ENCODE measurements around the gene TDRD9.

The TDRD9 gene

DNA sequence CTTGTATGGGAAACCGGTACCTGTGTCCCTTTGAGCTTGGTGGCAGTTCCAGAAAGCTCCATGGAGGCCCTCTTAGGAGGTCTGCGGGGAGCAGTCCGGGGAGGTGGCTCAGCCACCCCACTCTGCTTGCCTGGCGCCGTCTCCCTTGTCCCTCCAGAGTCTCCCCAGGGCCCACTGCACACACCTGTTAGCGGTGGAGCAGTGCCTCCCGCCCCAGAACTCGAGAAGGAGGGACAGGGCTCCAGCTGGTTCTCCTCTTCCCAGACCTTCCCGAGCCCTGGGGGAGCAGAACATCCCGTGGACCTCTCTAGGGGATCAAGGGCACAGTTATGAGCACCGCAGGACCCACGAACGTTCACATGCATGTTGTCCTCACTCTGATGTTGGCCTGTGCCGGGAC is 168.1 kb downstream of the TDRD9 start:
- Histone ChIP-seq H2BK120ac (ENCODE audit: insufficient read depth, low read length, poor library complexity) (no peak overlapping the region), H2BK5ac (ENCODE audit: low read depth, low read length, poor library complexity) (no peak overlapping the region), H3K4me1 (ENCODE audit: control insufficient read depth in 1 of 2, insufficient read depth in 2 of 2, low read length in 2 of 2) (no peaks in the 10 kb centered on the region), H4K91ac (ENCODE audit: low read depth, low read length) (no peak overlapping the region), H2BK12ac (ENCODE audit: low read length) (no peak overlapping the region), H3K23ac (ENCODE audit: low read length) (no peak overlapping the region), H2AFZ (ENCODE audit: insufficient read depth, low read length, poor library complexity) (no peak overlapping the region), H3K18ac (ENCODE audit: low read length) (no peak overlapping the region), H3K79me2 (ENCODE audit: control insufficient read depth, insufficient read depth, low read length, poor library complexity) (no peaks in the 10 kb centered on the region), H3K4me3 (ENCODE audit: low read depth, low read length) (no peak overlapping the region), H4K8ac (ENCODE audit: low read depth, low read length) (no peak overlapping the region), H3K27ac (ENCODE audit: low read depth, low read length) (no peak overlapping the region), H3K9ac (ENCODE audit: low read length) (no peak overlapping the region), H3K4ac (ENCODE audit: low read depth, low read length) (no peak overlapping the region), H3K36me3 (ENCODE audit: control insufficient read depth in 1 of 2, insufficient read depth in 2 of 2, low read length in 2 of 2) (no peaks in the 10 kb centered on the region), H3K9me3 (ENCODE audit: insufficient read depth, low read depth, low read length) (peaks cover 2% of the 10 kb centered on the region), H3K14ac (ENCODE audit: low read length) (no peak overlapping the region), H2AK5ac (ENCODE audit: low read length) (no peak overlapping the region), H3K79me1 (ENCODE audit: low read length) (no peaks in the 10 kb centered on the region), H3K27me3 (ENCODE audit: insufficient read depth, low read length) (no peaks in the 10 kb centered on the region), H4K12ac (ENCODE audit: low read depth, low read length) (no peak overlapping the region), H3K4me2 (ENCODE audit: low read length) (no peak overlapping the region)
- no CpG with 5 or more reads among the region's 14 CpGs for WGBS (ENCODE audit: extremely low coverage, insufficient coverage, insufficient read length)
- DNase-seq, result no peak

DNA sequence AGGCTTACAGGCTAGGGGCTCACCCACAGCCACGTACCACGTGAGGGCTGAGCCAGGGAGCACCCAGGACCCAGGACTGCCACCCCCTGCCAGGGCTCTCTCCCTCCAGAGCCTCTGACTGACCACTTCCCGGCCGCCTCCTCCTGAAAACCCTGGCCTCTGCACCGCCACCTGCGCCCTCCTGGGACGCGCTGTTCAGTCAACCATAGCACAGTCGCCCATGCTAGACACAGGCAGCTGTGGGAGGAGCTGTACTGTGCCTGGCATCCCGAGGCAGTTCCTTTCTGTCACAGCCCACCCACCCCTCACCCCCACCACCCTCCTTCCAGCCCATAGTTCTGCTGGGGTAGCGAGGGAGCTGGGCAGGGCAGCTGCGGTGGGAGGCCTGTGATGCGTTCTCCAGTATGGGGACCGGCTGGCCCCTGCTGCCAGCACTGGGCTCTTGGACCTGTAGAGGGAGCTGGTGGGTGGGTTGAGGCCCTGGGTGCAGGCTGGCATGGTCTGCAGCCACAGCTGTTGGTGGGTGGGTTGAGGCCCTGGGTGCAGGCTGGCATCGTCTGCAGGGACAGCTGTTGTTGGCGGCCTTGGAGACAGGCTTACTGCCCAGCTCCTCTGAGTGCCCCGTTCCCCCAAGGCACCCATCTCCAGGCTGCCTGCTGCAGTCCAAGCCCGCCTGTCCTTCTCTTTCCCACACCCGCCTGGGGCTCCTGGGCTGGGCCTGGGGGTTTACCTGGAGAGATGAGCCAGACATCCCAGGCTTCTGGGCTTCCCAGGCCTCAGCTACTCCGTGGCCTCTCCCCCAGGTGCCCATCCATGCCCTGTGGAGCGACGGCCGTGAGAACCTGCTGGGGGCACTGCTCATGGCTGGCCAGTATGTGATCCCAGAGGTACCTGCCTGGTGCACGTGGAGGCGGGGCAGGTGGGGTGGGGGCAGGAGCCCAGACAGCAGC is 168.8 kb downstream of the TDRD9 start:
- no peak overlapping the region for H2AFZ ChIP-seq (ENCODE audit: insufficient read depth, low read length, poor library complexity)
- WGBS (ENCODE audit: extremely low coverage, insufficient coverage, insufficient read length), result no CpG with 5 or more reads among the region's 25 CpGs

DNA sequence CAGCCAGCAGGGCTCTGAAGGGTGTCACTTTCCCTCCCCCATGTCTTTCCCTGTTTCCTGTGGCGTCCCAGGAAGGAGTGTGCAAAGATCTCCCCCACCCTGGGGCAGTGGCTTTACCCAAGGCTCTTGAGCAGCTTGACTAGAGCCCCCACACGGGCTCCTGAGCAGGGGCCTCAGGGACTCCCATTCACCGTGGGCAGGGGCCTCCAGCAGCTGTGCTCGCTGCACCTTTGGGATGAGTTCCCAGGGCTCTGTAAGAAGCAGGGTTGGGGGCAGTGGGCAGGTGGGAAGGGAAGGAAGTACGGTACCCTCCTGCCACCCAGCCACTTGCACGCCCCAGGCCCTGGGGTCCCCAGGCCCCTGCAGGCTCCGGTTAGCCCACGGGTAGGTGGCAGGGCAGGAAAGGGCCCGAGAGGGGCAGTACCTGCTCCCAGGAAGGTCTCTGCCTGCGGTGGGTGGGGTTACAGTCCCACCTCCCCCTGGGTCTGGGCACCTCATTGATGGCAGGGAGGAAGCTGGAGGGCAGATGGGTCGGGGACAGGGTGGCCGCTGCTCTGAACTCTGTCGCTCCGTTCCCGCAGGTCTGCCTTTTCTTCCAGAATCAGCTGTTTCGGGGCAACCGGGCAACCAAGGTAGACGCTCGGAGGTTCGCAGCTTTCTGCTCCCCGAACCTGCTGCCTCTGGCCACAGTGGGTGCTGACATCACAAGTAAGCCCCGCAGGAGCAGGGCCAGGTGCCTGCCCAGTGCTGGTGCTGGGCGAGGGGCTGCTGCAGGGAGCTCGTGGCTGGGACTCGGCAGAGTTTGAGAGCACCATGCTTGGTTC is 170.2 kb downstream of the TDRD9 start:
- Histone ChIP-seq H3K14ac (ENCODE audit: low read length) (no peak overlapping the region), H4K8ac (ENCODE audit: low read depth, low read length) (no peak overlapping the region), H3K79me2 (ENCODE audit: control insufficient read depth, insufficient read depth, low read length, poor library complexity) (no peaks in the 10 kb centered on the region), H3K27ac (ENCODE audit: low read depth, low read length) (no peak overlapping the region), H2AK5ac (ENCODE audit: low read length) (no peak overlapping the region), H2BK120ac (ENCODE audit: insufficient read depth, low read length, poor library complexity) (no peak overlapping the region), H3K9me3 (ENCODE audit: insufficient read depth, low read depth, low read length) (peaks cover 2% of the 10 kb centered on the region), H3K36me3 (ENCODE audit: control insufficient read depth in 1 of 2, insufficient read depth in 2 of 2, low read length in 2 of 2) (no peaks in the 10 kb centered on the region), H3K4me1 (ENCODE audit: control insufficient read depth in 1 of 2, insufficient read depth in 2 of 2, low read length in 2 of 2) (no peaks in the 10 kb centered on the region), H3K4me2 (ENCODE audit: low read length) (no peak overlapping the region), H2BK12ac (ENCODE audit: low read length) (no peak overlapping the region), H3K9ac (ENCODE audit: low read length) (no peak overlapping the region), H3K27me3 (ENCODE audit: insufficient read depth, low read length) (no peaks in the 10 kb centered on the region), H2BK5ac (ENCODE audit: low read depth, low read length, poor library complexity) (no peak overlapping the region), H3K4ac (ENCODE audit: low read depth, low read length) (no peak overlapping the region), H4K91ac (ENCODE audit: low read depth, low read length) (no peak overlapping the region), H4K12ac (ENCODE audit: low read depth, low read length) (no peak overlapping the region), H3K4me3 (ENCODE audit: low read depth, low read length) (no peak overlapping the region), H2AFZ (ENCODE audit: insufficient read depth, low read length, poor library complexity) (no peak overlapping the region), H3K23ac (ENCODE audit: low read length) (no peak overlapping the region), H3K18ac (ENCODE audit: low read length) (no peak overlapping the region), H3K79me1 (ENCODE audit: low read length) (no peaks in the 10 kb centered on the region)
- no CpG with 5 or more reads among the region's 25 CpGs for WGBS (ENCODE audit: extremely low coverage, insufficient coverage, insufficient read length)
- DNase-seq, result no peak

More for the DNA sequence above, 168.8 kb downstream of the TDRD9 start:
- Histone ChIP-seq H3K4me1 (ENCODE audit: control insufficient read depth in 1 of 2, insufficient read depth in 2 of 2, low read length in 2 of 2) (no peaks in the 10 kb centered on the region), H4K91ac (ENCODE audit: low read depth, low read length) (no peak overlapping the region), H3K4ac (ENCODE audit: low read depth, low read length) (no peak overlapping the region), H3K18ac (ENCODE audit: low read length) (no peak overlapping the region), H3K4me3 (ENCODE audit: low read depth, low read length) (no peak overlapping the region), H3K9me3 (ENCODE audit: insufficient read depth, low read depth, low read length) (peaks cover 2% of the 10 kb centered on the region), H3K27me3 (ENCODE audit: insufficient read depth, low read length) (no peaks in the 10 kb centered on the region), H3K9ac (ENCODE audit: low read length) (no peak overlapping the region), H3K14ac (ENCODE audit: low read length) (no peak overlapping the region), H3K4me2 (ENCODE audit: low read length) (no peak overlapping the region), H4K12ac (ENCODE audit: low read depth, low read length) (no peak overlapping the region), H2AK5ac (ENCODE audit: low read length) (no peak overlapping the region), H2BK12ac (ENCODE audit: low read length) (no peak overlapping the region), H3K79me2 (ENCODE audit: control insufficient read depth, insufficient read depth, low read length, poor library complexity) (no peaks in the 10 kb centered on the region), H3K36me3 (ENCODE audit: control insufficient read depth in 1 of 2, insufficient read depth in 2 of 2, low read length in 2 of 2) (no peaks in the 10 kb centered on the region), H2BK5ac (ENCODE audit: low read depth, low read length, poor library complexity) (no peak overlapping the region), H3K23ac (ENCODE audit: low read length) (no peak overlapping the region), H3K27ac (ENCODE audit: low read depth, low read length) (no peak overlapping the region), H2BK120ac (ENCODE audit: insufficient read depth, low read length, poor library complexity) (no peak overlapping the region), H4K8ac (ENCODE audit: low read depth, low read length) (no peak overlapping the region), H3K79me1 (ENCODE audit: low read length) (no peaks in the 10 kb centered on the region)
- DNase-seq, result no peak

- H3K27me3 ChIP-seq (ENCODE audit: insufficient read depth, low read length), result no peaks in the 10 kb centered on the region
- H2BK5ac ChIP-seq (ENCODE audit: low read depth, low read length, poor library complexity), result no peak overlapping the region
- H3K4ac ChIP-seq (ENCODE audit: low read depth, low read length), result no peak overlapping the region
- H3K4me1 ChIP-seq (ENCODE audit: control insufficient read depth in 1 of 2, insufficient read depth in 2 of 2, low read length in 2 of 2), result no peaks in the 10 kb centered on the region
- H3K23ac ChIP-seq (ENCODE audit: low read length), result no peak overlapping the region
- H3K36me3 ChIP-seq (ENCODE audit: control insufficient read depth in 1 of 2, insufficient read depth in 2 of 2, low read length in 2 of 2), result no peaks in the 10 kb centered on the region
- H4K12ac ChIP-seq (ENCODE audit: low read depth, low read length), result no peak overlapping the region
- H2BK12ac ChIP-seq (ENCODE audit: low read length), result no peak overlapping the region
- no peak overlapping the region for H4K8ac ChIP-seq (ENCODE audit: low read depth, low read length)
- H2AK5ac ChIP-seq (ENCODE audit: low read length), result no peak overlapping the region
- H2AFZ ChIP-seq (ENCODE audit: insufficient read depth, low read length, poor library complexity), result no peak overlapping the region
- no peak overlapping the region for H3K4me3 ChIP-seq (ENCODE audit: low read depth, low read length)
- H3K4me2 ChIP-seq (ENCODE audit: low read length), result no peak overlapping the region
- H3K9ac ChIP-seq (ENCODE audit: low read length), result no peak overlapping the region
- no peaks in the 10 kb centered on the region for H3K79me1 ChIP-seq (ENCODE audit: low read length)
- no peak overlapping the region for H3K27ac ChIP-seq (ENCODE audit: low read depth, low read length)
- H3K9me3 ChIP-seq (ENCODE audit: insufficient read depth, low read depth, low read length), result peaks cover 2% of the 10 kb centered on the region
- no peak overlapping the region for H3K18ac ChIP-seq (ENCODE audit: low read length)
- no peak overlapping the region for H3K14ac ChIP-seq (ENCODE audit: low read length)
- H2BK120ac ChIP-seq (ENCODE audit: insufficient read depth, low read length, poor library complexity), result no peak overlapping the region
- H3K79me2 ChIP-seq (ENCODE audit: control insufficient read depth, insufficient read depth, low read length, poor library complexity), result no peaks in the 10 kb centered on the region
- no peak for DNase-seq
- H4K91ac ChIP-seq (ENCODE audit: low read depth, low read length), result no peak overlapping the region
- WGBS (ENCODE audit: extremely low coverage, insufficient coverage, insufficient read length), result no CpG with 5 or more reads among the region's 26 CpGs
Observed at GRCh38 chr14:104099096-104100041, 171.1 kb downstream of the TDRD9 start.

Measured in trophoblast cell (in vitro differentiated cells and primary cell).